Muscle of back (tissue), 11 donors: ENCODE data around the gene ESRRA. TPM values are rescaled to one million over a fixed set of nuclear protein-coding genes. Genes with fewer than 3 reads are reported as not detected.
"Not testable (repeated sequence)": the region's sequence is repeated elsewhere in the genome, so short reads cannot be mapped to it uniquely, and the experiment has no call there.

Experiments used
- DNase-seq, 3 donors: peaks; one replicate each; pipeline versions ENCODE4 v3.0.0 to v3.0.0-alpha.2; 2013
- polyA plus RNA-seq, 10 donors: library from polyadenylated mRNA; unstranded; fragments of 120-200 nt; gene quantifications; one replicate each; pipeline ENCODE4 v1.2.1, GENCODE V29; 2013; ENCODE audit not compliant: insufficient read length in 10 of 10

ESRRA gene
- polyA plus RNA-seq, 10 donors: 20.4 to 31.5 (median 24.5) TPM

DNA sequence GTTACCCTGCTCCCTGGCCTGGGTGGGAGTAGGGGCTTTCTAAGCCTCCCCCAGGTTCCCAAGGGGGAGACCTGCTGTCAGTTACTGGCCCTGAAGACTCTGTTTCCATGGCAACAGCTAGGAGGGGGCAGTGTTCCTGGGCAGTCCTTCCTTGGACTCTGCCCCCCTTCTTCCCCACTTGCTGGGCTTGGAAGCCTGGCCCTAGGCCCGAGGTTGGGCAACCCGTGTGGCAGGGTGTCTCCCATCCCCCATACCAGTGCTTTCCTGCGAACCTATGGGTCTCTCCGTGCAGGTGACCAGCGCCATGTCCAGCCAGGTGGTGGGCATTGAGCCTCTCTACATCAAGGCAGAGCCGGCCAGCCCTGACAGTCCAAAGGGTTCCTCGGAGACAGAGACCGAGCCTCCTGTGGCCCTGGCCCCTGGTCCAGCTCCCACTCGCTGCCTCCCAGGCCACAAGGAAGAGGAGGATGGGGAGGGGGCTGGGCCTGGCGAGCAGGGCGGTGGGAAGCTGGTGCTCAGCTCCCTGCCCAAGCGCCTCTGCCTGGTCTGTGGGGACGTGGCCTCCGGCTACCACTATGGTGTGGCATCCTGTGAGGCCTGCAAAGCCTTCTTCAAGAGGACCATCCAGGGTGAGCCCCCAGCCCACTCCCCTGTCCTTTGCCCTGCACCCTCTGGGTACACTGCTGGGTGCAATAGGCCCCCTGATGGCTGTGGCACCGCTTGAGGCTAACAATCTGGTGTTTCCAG, 1.7 kb downstream of the ESRRA start:
- no peak for DNase-seq

DNA sequence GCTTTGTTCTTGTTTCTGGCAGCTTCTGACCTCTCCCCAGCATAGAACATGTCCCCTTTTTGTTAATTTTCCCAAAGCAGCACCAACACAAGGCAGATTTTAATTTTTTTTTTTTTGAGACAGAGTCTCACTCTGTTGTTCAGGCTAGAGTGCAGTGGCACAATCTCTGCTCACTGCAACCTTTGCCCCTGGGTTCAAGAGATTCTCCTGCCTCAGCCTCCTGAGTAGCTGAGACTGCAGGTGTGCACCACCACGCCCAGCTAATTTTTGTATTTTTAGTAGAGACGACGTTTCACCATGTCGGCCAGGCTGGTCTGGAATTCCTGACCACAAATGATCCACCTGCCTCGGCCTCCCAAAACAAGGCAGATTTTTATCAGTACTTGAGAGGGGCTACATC, 2.5 kb downstream of the ESRRA start:
- not testable (repeated sequence) for DNase-seq

DNA sequence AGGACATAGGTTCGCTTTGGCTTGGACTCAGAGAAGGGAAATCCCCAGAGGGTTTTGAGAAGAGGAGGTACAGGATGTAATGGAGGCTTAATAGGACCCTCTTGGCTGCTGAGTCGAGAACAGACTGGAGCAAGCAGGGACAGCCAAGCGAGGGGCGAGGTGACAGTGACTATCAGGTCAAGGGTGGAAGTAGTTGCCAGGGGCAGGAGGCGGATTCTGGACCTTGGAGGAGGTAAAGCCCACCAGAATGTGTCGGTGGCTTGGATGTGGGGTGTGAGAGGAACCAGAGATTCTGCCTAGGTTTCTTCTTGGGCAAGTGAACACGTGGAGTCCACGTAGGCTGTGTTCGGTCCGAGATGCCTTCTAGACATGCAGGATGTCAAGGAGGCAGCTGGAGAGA, 7.6 kb downstream of the ESRRA start:
- DNase-seq: no peak

DNA sequence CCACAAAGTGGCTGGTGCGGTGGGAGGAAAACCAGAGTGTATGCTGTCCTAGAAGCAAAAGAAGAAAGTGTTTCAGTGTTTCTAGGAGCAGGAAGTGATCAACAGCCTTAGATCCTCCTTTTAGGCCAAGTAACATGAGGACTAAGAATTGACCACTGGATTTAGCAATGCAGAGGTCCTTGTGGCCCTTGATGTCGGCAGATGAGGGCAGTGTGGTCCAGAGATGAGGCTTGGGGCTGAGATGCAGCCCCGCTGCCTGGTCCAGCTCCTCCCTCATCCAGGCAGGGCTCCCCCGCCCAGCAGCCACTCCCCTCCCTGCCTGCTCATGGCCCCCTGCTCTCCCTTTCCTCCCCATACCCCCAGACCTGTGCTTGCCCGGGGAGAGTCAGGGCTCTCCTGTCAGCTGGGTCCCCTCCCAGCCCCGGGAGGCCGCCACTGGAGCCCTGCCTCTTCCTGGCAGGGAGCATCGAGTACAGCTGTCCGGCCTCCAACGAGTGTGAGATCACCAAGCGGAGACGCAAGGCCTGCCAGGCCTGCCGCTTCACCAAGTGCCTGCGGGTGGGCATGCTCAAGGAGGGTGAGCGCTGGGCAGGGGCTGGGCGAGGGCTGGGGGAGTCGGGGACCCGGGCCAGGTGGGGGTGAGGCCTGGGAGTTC, 8.3 kb downstream of the ESRRA start:
- peak; percentile 19 to 75 (median 47) for DNase-seq

DNA sequence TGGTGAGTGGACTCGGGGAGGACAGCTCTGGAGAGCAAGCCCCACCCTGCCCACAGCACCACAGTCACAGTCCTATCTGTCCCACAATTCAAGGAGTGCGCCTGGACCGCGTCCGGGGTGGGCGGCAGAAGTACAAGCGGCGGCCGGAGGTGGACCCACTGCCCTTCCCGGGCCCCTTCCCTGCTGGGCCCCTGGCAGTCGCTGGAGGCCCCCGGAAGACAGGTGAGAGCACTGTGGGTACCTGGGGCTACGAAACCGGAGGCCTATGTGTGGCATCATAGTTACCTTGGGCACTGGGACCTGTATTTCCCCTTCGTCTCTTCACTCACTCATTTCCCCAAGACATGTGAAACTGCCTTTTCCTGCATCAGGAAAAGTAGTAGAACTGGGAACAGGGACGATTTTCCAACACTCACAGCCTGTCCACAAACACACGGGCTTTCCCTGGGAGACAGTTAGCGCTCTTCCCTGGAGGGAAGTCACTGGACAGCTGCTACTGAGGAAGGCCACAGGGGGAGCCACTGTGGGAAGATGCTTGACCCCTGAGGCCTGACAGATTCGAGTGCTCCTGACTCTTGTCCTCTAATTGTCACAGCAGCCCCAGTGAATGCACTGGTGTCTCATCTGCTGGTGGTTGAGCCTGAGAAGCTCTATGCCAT, 9.0 kb downstream of the ESRRA start:
- no peak for DNase-seq

DNA sequence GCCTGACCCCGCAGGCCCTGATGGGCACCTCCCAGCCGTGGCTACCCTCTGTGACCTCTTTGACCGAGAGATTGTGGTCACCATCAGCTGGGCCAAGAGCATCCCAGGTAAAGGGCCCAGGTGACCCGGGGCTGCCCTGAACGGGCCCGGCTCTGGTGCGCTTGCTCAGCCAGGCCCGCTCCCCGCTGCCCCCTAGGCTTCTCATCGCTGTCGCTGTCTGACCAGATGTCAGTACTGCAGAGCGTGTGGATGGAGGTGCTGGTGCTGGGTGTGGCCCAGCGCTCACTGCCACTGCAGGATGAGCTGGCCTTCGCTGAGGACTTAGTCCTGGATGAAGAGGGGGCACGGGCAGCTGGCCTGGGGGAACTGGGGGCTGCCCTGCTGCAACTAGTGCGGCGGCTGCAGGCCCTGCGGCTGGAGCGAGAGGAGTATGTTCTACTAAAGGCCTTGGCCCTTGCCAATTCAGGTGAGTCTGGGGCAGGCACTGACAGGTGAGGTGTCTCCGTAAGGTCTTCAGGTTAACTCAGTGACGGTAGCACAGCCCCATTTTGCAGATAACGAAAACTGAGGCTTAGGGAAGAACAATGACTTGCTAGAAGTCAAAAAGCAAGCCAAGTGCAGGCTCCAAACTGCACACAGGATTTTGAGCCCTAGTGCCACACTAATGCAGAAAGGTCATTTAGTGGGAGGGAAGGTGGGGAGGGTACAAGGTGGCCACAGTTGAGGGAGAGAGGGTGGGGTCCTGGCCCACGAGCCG, 9.7 kb downstream of the ESRRA start:
- DNase-seq: no peak

DNA sequence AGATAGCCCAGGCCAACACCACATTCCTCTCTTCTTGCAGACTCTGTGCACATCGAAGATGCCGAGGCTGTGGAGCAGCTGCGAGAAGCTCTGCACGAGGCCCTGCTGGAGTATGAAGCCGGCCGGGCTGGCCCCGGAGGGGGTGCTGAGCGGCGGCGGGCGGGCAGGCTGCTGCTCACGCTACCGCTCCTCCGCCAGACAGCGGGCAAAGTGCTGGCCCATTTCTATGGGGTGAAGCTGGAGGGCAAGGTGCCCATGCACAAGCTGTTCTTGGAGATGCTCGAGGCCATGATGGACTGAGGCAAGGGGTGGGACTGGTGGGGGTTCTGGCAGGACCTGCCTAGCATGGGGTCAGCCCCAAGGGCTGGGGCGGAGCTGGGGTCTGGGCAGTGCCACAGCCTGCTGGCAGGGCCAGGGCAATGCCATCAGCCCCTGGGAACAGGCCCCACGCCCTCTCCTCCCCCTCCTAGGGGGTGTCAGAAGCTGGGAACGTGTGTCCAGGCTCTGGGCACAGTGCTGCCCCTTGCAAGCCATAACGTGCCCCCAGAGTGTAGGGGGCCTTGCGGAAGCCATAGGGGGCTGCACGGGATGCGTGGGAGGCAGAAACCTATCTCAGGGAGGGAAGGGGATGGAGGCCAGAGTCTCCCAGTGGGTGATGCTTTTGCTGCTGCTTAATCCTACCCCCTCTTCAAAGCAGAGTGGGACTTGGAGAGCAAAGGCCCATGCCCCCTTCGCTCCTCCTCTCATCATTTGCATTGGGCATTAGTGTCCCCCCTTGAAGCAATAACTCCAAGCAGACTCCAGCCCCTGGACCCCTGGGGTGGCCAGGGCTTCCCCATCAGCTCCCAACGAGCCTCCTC, 10.6 kb downstream of the ESRRA start:
- not testable (repeated sequence) for DNase-seq

DNA sequence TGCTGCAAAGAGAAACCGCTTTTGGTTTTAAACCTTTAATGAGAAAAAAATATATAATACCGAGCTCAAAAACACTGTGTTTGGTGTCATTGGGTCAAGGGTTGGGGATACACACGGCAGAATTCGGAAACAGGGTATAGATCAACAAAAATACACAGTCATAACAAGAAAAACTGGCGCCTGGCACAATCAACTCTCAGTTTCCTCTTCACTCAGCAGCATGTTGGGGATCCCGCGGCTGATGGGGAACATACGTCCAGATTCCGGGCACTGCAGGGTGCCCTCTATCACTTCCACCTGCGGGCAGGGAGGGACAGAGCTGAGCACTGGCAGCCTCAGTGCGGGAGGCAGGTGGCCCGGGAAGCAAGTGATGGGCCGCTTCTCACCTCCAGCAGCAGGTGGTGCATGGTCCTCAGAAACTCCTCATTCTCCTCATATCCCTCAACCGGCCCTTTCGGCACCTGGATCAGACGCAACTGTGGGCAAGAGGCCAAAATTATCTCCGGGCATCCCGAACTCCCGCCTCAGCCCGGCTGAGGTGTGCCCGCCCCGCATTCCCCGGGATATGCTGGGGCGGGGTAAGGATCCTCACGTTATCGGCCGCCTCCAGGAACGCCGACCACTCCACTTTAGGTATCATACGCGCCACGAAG, 11.5 kb downstream of the ESRRA start:
- no peak for DNase-seq

DNA sequence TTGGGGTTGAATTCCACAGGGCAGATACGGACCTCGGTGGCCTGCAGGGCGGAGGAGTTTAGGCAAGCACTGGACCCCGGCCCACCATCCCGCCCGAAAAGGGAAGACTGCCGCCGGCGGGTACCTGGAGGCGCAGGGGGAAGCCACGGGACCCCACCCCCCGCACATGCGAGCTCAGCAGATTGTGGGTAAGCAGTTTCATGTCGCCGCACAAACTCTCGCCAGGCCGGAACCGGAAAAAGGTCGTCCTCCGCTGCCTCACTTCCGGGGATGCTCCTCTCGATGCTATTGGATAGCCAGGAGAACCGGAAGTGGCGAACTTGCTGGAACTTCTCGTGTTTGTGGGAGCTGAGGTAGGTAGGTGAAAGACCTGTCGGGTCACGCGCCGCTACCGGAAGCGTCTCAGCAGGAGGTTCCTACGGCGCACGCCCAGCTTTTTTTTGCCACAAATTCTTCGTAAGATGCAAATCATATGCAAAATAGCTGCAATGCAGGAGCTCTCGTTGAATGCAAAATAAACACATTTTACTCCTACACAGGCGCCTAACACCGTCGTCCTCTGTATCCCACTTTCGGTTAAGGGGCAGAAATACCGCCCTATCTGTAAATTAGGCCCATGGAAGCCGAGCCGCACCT, 12.1 kb downstream of the ESRRA start, which contains the start of gene TRMT112:
TRMT112 (minus strand) TSS at position 235 of the 636 bp plus-strand sequence; CDS start at position 202, 33 bp downstream.
- peak; percentile 96 to 98 (median 97) for DNase-seq

DNA sequence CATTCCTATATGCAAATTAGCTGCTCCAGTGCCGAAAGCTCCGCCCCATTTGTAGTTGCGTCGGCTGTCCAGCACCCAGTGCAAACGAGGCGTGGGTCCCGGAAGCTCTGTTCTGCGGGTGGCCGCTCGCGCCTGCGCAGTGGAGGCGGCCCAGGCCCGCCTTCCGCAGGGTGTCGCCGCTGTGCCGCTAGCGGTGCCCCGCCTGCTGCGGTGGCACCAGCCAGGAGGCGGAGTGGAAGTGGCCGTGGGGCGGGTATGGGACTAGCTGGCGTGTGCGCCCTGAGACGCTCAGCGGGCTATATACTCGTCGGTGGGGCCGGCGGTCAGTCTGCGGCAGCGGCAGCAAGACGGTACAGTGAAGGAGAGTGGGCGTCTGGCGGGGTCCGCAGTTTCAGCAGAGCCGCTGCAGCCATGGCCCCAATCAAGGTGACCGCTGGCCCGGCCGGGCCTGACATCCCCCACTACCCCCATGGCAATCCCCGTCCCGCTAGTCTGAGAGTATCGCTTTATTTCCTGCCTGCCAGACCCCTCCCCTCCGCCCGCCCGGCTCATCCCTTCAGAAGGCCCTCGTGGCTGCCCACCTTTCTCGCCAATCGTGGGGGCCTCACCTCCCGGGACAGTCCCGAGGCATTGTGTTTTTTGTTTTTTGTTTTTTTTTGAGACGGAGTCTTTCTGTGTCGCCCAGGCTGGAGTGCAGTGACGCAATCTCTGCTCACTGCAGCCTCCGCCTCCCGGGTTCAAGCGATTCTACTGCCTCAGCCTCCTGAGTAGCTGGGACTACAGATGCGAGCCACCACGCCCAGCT, 12.8 kb downstream of the ESRRA start, which contains the start of gene PRDX5:
PRDX5 (plus strand) TSS at position 161 of the 805 bp plus-strand sequence; CDS start at position 256, 95 bp downstream.
- peak; percentile 97 to 99 (median 98) for DNase-seq

DNA sequence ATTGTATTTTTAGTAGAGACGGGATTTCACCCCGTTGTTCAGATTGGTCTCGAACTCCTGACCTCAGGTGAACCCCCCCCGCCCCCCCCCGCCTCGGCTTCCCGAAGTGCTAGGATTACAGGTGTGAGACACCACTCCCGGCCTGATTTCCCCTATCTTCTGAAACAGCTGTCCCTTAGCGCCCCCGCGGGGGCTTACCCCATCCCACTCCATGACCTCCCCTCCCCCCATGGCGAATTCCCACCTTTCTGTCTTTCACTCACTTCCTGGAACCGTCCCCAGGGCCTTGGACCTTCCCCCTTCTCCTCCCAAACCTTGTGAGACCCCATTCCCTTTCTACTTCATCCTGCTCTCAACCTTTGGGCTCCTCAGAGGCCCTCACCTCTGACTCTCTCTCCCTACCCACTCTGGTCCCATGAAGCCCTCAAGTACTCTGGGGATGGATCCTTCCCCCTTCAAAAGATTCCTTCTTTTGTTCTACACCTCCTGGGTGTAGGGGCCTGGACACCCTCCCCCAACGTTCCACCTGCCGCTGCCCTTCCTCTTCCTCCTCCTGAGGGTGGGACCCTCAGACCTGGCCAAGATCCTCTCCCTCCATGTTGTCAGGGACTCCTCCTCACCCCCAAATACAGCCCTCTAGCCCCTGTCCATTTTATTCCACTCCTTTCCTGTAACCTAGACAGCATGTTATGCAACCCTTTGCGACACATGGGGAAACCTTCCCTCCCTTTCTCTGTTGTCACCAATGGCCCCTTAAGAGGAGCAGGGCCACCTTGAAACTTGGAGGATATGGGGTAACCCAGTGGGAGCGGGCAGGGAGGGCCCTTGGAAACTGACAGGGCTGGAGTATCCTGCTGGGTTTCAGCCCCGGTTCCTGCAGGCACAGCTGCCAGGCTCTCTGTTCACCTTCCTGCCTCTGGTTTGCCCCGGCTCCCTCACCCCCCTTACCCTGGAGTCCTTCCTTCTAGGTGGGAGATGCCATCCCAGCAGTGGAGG, 13.7 kb downstream of the ESRRA start:
- DNase-seq: no peak

DNA sequence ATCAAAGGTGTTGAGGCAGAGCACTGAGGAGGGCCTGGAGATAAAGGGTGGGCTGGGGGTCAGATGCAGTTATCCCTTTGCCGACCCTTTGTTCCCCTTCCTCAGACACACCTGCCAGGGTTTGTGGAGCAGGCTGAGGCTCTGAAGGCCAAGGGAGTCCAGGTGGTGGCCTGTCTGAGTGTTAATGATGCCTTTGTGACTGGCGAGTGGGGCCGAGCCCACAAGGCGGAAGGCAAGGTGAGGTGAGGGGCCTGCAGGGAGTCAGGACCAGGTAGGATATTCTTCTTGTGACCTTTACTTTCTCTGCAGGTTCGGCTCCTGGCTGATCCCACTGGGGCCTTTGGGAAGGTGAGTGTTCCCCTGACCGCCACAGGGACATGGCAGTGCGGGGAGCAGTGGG, 15.2 kb downstream of the ESRRA start:
- no peak for DNase-seq

DNA sequence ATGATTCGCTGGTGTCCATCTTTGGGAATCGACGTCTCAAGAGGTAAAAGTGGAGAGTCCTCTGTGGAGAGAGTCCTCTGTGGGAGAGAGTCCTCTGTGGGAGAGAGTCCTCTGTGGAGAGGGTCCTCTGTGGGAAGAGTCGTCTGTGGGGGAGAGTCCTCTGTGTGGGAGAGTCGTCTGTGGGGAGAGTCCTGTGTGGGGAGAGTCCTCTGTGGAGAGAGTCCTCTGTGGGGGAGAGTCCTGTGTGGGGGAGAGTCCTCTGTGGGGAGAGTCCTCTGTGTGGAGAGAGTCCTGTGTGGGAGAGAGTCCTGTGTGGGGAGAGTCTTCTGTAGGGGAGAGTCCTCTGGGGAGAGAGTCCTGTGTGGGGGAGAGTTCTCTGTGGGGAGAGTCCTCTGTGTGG, 15.7 kb downstream of the ESRRA start:
- no peak for DNase-seq

DNA sequence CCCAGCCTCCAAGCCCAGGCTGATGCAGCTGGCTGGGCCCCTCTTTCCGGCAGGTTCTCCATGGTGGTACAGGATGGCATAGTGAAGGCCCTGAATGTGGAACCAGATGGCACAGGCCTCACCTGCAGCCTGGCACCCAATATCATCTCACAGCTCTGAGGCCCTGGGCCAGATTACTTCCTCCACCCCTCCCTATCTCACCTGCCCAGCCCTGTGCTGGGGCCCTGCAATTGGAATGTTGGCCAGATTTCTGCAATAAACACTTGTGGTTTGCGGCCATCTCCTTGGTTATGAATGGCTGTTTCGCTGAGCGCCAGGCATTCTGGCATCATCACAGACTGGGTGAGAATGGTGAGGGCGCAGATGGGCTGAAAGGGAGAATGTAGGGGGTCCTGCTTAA, 16.2 kb downstream of the ESRRA start:
- DNase-seq: no peak

DNA sequence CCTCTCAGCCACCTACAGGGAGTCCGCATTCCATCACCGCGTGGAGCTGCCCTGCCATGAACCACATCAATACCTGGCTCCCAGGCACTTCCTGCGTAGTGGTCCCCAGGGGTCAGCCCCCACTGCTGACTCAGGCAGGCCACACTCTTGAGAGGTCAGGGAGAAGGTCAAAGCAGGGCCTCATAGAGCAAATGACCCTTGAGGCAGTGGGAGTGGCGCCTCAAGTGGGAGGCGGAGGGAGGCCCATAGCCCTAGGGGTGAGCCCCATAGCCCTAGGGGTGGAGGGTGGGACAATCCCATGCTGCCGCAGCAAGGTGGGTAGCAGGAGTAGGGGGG, 17.6 kb downstream of the ESRRA start:
- DNase-seq: no peak

DNA sequence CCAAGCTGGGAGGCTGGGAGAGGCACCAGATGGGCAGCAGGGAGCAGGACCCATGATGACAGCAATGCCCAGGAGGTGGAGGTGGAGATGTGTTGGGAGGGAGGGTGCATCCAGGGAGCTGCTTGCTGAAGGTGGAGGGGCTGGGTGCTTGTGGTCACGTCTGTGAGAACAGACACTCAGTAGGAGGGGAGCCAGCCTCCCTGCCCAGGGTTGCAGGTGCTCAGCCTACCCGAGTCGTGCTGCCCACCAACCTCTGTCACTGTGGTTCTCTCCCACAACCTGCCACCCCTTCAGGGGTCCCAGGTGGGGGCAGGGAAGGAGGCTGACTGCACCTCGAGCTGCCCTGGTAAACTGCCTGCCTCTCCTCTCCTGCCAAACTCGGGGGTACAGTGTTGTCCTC, 18.0 kb downstream of the ESRRA start:
- no peak for DNase-seq

DNA sequence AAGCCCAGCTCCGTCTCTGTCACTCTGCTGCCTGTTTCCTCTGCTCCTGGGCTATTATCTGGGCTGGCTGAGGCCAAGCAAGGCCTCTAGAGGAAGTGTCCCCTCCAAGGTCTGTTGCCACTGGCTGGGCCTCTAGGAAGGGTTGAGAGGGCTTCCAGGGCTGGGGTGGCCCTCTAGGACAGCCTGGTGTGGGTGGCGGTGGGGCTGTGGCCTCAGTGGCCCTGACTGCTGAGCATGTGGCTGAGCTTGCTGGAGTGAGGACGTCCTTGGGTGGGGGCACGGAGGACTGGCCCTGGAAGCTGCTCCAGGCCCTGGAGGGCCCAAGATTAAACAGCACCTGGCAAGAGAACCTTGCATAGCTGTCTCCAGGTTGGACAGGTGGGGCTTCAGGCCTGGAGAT, 18.7 kb downstream of the ESRRA start:
- not testable (repeated sequence) for DNase-seq
